HepG2 (cell line): ENCODE data around the gene NTSR2. TPM values are rescaled to one million over a fixed set of nuclear protein-coding genes. Genes with fewer than 3 reads are reported as not detected.

Source experiments
- ATF7-NPFF ChIP-seq: sonication (generic); formaldehyde crosslinking; IDR thresholded peaks from 2 replicates; pipeline ENCODE4 v1.8.1; 2023; ENCODE audit warnings: mild to moderate bottlenecking, low read depth, missing genetic modification reagents, moderate library complexity
- BCL6 ChIP-seq: IDR thresholded peaks from 2 replicates; pipeline ENCODE4 v1.6.1; 2016; ENCODE audit warnings: missing genetic modification reagents, missing compliant biosample characterization
- KDM4B ChIP-seq: sonication (generic); formaldehyde crosslinking; IDR thresholded peaks from 2 replicates; pipeline ENCODE4 v1.4.0; 2020; ENCODE audit warnings: missing genetic modification reagents
- KLF12 ChIP-seq: sonication (generic); formaldehyde crosslinking; IDR thresholded peaks from 2 replicates; pipeline ENCODE4 v1.4.0; 2020; ENCODE audit warnings: missing genetic modification reagents, borderline replicate concordance
- PHB2 ChIP-seq: fragments of 450-650 bp; IDR thresholded peaks from 2 replicates; pipeline ENCODE4 v1.6.1; 2018; ENCODE audit not compliant: partially characterized antibody
- POLR2G ChIP-seq: fragments of 200-400 bp; formaldehyde crosslinking; IDR thresholded peaks from 2 replicates; pipeline ENCODE4 v1.6.1; 2018; ENCODE audit warnings: mild to moderate bottlenecking, low read depth, low read length, moderate library complexity
- RCOR2 ChIP-seq: IDR thresholded peaks from 2 replicates; pipeline ENCODE4 v1.6.1; 2016; ENCODE audit warnings: missing biosample characterization, missing genetic modification reagents
- SIN3A ChIP-seq: IDR thresholded peaks from 2 replicates; pipeline ENCODE4 v1.6.1; 2011; ENCODE audit warnings: low read depth, mild to moderate bottlenecking, control low read depth, low read length, borderline replicate concordance
- SRSF4 ChIP-seq: fragments of 200-400 bp; formaldehyde crosslinking; IDR thresholded peaks from one replicate; pipeline ENCODE4 v1.6.1; 2018; ENCODE audit warnings: mild to moderate bottlenecking, low read depth, low read length, moderate library complexity; ENCODE audit not compliant: poor library complexity, severe bottlenecking
- ZNF317 ChIP-seq: sonication (generic); formaldehyde crosslinking; IDR thresholded peaks from 2 replicates; pipeline ENCODE4 v1.5.0; 2020; ENCODE audit warnings: mild to moderate bottlenecking, missing genetic modification reagents
- ZNF543 ChIP-seq: sonication (generic); formaldehyde crosslinking; IDR thresholded peaks from 2 replicates; pipeline ENCODE4 v1.4.0; 2020; ENCODE audit warnings: mild to moderate bottlenecking, missing genetic modification reagents
- ZNF749 ChIP-seq: sonication (generic); formaldehyde crosslinking; IDR thresholded peaks from 2 replicates; pipeline ENCODE4 v1.8.0; 2022; ENCODE audit warnings: mild to moderate bottlenecking, missing genetic modification reagents, moderate library complexity, borderline replicate concordance
- ZNF883 ChIP-seq: sonication (generic); formaldehyde crosslinking; IDR thresholded peaks from 2 replicates; pipeline ENCODE4 v1.5.1; 2020; ENCODE audit warnings: mild to moderate bottlenecking, missing genetic modification reagents; ENCODE audit errors: not compliant biosample characterization
- ZSCAN9 ChIP-seq: IDR thresholded peaks from 2 replicates; pipeline ENCODE4 v1.6.1; 2016; ENCODE audit warnings: borderline replicate concordance
- polyA plus RNA-seq, 8 experiments: library from polyadenylated mRNA; depleted of rRNA in 3 of 8; stranded (reverse) in 7 of 8; unstranded in 1 of 8; fragments of >200 nt; fragmentation: Illumina TruSeq in 4 of 8; extraction: Trizol in 4 of 8; gene quantifications; 2 replicates each; pipeline versions ENCODE4 v1.2.1 to v1.2.3, GENCODE V29; 2011 to 2016; ENCODE audit warnings: low read depth in 4 of 8, missing spikeins in 1 of 8, mixed read lengths in 1 of 8; ENCODE audit not compliant: insufficient read depth in 1 of 8
- total RNA-seq, 5 experiments: library from RNA; depleted of rRNA; stranded (reverse); fragments of >200 nt; fragmentation: Illumina TruSeq; extraction: Trizol; gene quantifications; 2 replicates each; pipeline ENCODE4 v1.2.3, GENCODE V29; 2016; ENCODE audit warnings: low read depth in 1 of 5
- TF ChIP-seq, protein P1 (sequence below): sonication (generic); formaldehyde crosslinking; IDR thresholded peaks from 2 replicates; pipeline ENCODE4 v1.5.1; 2020; ENCODE audit warnings: missing genetic modification reagents, mild to moderate bottlenecking, borderline replicate concordance
- TF ChIP-seq, protein P2 (sequence below): sonication (generic); formaldehyde crosslinking; IDR thresholded peaks from 2 replicates; pipeline ENCODE4 v1.4.0; 2020; ENCODE audit warnings: missing genetic modification reagents, borderline replicate concordance
- TF ChIP-seq, protein P3 (sequence below): conservative IDR thresholded peaks from 2 replicates; pipeline ENCODE4 v1.6.1; 2018; ENCODE audit warnings: missing genetic modification reagents
- TF ChIP-seq, protein P4 (sequence below): sonication (generic); formaldehyde crosslinking; conservative IDR thresholded peaks from 2 replicates; pipeline ENCODE4 v1.4.0; 2020; ENCODE audit warnings: mild to moderate bottlenecking, missing genetic modification reagents, moderate library complexity

The NTSR2 gene
- total and polyA plus RNA-seq, 2 of the 13 experiments (the other 11 are each of a cell fraction or from before 2014, with no cell fraction given): not detected

DNA sequence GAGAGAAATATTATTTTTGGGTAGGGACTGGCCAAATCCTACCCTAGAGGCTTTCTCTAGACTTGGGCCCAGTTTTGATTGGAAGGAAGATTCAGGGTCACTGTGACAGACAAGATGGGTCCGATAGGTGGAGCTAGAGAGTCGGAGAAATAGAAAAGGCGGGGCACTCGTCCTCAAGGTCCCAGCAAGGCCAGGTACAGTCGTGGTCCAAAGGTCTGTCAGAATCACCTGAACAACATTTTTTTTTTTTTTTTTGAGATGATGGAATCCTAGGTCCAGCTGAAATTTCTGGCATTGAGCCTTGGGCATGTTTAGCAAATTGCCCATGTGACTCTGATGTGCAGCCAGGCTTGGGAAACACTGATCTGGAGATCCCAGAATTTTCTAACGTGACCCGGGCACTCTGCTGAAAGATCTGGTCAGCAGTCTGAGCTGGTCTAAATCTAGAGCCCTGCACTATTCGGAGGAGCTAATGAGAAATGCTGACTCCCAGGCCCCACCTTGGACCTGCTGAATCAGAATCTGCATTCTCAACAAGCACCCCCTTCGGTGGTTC lies 23.0 kb upstream of the NTSR2 start (continued):
- TF ChIP-seq, protein P1, sequence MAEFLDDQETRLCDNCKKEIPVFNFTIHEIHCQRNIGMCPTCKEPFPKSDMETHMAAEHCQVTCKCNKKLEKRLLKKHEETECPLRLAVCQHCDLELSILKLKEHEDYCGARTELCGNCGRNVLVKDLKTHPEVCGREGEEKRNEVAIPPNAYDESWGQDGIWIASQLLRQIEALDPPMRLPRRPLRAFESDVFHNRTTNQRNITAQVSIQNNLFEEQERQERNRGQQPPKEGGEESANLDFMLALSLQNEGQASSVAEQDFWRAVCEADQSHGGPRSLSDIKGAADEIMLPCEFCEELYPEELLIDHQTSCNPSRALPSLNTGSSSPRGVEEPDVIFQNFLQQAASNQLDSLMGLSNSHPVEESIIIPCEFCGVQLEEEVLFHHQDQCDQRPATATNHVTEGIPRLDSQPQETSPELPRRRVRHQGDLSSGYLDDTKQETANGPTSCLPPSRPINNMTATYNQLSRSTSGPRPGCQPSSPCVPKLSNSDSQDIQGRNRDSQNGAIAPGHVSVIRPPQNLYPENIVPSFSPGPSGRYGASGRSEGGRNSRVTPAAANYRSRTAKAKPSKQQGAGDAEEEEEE: no peak
- TF ChIP-seq ZNF317 (CRISPR knock-in tag) (0 out of 2 replicates have a peak, but pooled peaks have one; percentile 56), SIN3A (no peak; the same call in 1 of the 2 replicates), BCL6 (CRISPR knock-in tag) (peak; percentile 37; the same call in 1 of the 2 replicates), RCOR2 (CRISPR knock-in tag) (0 out of 2 replicates have a peak, but pooled peaks have one; percentile 40), ZNF543 (CRISPR knock-in tag) (0 out of 2 replicates have a peak, but pooled peaks have one; percentile 30), PHB2 (no peak), ATF7-NPFF (CRISPR knock-in tag) (no peak), ZSCAN9 (CRISPR knock-in tag) (no peak), POLR2G (no peak), KDM4B (0 out of 2 replicates have a peak, but pooled peaks have one; percentile 31), SRSF4 (no peak), ZNF749 (no peak), KLF12 (CRISPR knock-in tag) (no peak), ZNF883 (CRISPR knock-in tag) (no peak)
- TF ChIP-seq, protein P2, sequence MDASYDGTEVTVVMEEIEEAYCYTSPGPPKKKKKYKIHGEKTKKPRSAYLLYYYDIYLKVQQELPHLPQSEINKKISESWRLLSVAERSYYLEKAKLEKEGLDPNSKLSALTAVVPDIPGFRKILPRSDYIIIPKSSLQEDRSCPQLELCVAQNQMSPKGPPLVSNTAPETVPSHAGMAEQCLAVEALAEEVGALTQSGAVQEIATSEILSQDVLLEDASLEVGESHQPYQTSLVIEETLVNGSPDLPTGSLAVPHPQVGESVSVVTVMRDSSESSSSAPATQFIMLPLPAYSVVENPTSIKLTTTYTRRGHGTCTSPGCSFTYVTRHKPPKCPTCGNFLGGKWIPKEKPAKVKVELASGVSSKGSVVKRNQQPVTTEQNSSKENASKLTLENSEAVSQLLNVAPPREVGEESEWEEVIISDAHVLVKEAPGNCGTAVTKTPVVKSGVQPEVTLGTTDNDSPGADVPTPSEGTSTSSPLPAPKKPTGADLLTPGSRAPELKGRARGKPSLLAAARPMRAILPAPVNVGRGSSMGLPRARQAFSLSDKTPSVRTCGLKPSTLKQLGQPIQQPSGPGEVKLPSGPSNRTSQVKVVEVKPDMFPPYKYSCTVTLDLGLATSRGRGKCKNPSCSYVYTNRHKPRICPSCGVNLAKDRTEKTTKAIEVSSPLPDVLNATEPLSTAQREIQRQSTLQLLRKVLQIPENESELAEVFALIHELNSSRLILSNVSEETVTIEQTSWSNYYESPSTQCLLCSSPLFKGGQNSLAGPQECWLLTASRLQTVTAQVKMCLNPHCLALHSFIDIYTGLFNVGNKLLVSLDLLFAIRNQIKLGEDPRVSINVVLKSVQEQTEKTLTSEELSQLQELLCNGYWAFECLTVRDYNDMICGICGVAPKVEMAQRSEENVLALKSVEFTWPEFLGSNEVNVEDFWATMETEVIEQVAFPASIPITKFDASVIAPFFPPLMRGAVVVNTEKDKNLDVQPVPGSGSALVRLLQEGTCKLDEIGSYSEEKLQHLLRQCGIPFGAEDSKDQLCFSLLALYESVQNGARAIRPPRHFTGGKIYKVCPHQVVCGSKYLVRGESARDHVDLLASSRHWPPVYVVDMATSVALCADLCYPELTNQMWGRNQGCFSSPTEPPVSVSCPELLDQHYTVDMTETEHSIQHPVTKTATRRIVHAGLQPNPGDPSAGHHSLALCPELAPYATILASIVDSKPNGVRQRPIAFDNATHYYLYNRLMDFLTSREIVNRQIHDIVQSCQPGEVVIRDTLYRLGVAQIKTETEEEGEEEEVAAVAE (CRISPR knock-in tag): no peak
- TF ChIP-seq, protein P3, sequence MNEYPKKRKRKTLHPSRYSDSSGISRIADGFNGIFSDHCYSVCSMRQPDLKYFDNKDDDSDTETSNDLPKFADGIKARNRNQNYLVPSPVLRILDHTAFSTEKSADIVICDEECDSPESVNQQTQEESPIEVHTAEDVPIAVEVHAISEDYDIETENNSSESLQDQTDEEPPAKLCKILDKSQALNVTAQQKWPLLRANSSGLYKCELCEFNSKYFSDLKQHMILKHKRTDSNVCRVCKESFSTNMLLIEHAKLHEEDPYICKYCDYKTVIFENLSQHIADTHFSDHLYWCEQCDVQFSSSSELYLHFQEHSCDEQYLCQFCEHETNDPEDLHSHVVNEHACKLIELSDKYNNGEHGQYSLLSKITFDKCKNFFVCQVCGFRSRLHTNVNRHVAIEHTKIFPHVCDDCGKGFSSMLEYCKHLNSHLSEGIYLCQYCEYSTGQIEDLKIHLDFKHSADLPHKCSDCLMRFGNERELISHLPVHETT (CRISPR knock-in tag): no peak
- TF ChIP-seq, protein P4, sequence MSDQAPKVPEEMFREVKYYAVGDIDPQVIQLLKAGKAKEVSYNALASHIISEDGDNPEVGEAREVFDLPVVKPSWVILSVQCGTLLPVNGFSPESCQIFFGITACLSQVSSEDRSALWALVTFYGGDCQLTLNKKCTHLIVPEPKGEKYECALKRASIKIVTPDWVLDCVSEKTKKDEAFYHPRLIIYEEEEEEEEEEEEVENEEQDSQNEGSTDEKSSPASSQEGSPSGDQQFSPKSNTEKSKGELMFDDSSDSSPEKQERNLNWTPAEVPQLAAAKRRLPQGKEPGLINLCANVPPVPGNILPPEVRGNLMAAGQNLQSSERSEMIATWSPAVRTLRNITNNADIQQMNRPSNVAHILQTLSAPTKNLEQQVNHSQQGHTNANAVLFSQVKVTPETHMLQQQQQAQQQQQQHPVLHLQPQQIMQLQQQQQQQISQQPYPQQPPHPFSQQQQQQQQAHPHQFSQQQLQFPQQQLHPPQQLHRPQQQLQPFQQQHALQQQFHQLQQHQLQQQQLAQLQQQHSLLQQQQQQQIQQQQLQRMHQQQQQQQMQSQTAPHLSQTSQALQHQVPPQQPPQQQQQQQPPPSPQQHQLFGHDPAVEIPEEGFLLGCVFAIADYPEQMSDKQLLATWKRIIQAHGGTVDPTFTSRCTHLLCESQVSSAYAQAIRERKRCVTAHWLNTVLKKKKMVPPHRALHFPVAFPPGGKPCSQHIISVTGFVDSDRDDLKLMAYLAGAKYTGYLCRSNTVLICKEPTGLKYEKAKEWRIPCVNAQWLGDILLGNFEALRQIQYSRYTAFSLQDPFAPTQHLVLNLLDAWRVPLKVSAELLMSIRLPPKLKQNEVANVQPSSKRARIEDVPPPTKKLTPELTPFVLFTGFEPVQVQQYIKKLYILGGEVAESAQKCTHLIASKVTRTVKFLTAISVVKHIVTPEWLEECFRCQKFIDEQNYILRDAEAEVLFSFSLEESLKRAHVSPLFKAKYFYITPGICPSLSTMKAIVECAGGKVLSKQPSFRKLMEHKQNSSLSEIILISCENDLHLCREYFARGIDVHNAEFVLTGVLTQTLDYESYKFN: peak; percentile 56
